Tibial nerve (tissue), 4 donors: Measurements from ENCODE around the gene HS3ST3B1. TPM values are rescaled to one million over a fixed set of nuclear protein-coding genes. Genes with fewer than 3 reads are reported as not detected.

Experiments
- DNase-seq, 2 donors: peaks; one replicate each; pipeline ENCODE4 v3.0.0-alpha.2; 2019; ENCODE audit warnings: low spot score in 2 of 2
- H3K27ac ChIP-seq, 4 donors: fragments of 200-600 bp; sonication (generic) in 3 of 4; one replicate each; pipeline ENCODE4 v1.5.1; 2017 to 2019; ENCODE audit warnings: mild to moderate bottlenecking in 1 of 4
- H3K27me3 ChIP-seq, 2 donors: fragments of 200-600 bp; sonication (generic) in 1 of 2; one replicate each; pipeline versions ENCODE4 v1.5.1 to v1.6.0; 2017 to 2019
- H3K36me3 ChIP-seq, 3 donors: fragments of 200-600 bp; sonication (generic); one replicate each; pipeline ENCODE4 v1.5.1; 2018 to 2019
- H3K4me1 ChIP-seq, 4 donors: fragments of 200-600 bp; sonication (generic) in 3 of 4; one replicate each; pipeline ENCODE4 v1.5.1; 2017 to 2019
- H3K4me3 ChIP-seq, 4 donors: fragments of 200-600 bp; sonication (generic) in 3 of 4; one replicate each; pipeline ENCODE4 v1.5.1; 2017 to 2019; ENCODE audit warnings: mild to moderate bottlenecking in 1 of 4, moderate library complexity in 1 of 4
- H3K9me3 ChIP-seq, 4 donors: fragments of 200-600 bp; sonication (generic) in 3 of 4; one replicate each; pipeline ENCODE4 v1.5.1; 2017 to 2019
- CTCF ChIP-seq, 5 experiments: fragments of 200-600 bp in 3 of 5; fragments of 450-650 bp in 2 of 5; sonication (generic) in 3 of 5; IDR thresholded peaks; one replicate each; pipeline ENCODE4 v1.5.1; 2016 to 2019; ENCODE audit warnings: antibody characterized with exemption in 5 of 5, mild to moderate bottlenecking in 3 of 5, moderate library complexity in 2 of 5
- EP300 ChIP-seq, 2 donors: sonication (generic); formaldehyde crosslinking; IDR thresholded peaks; one replicate each; pipeline ENCODE4 v1.6.1; 2017; ENCODE audit warnings: antibody characterized with exemption in 2 of 2, mild to moderate bottlenecking in 1 of 2
- POLR2A ChIP-seq, 2 donors: fragments of 450-650 bp; IDR thresholded peaks; one replicate each; pipeline ENCODE4 v1.6.1; 2017; ENCODE audit warnings: antibody characterized with exemption in 2 of 2, mild to moderate bottlenecking in 2 of 2, moderate library complexity in 2 of 2
- WGBS, 2 donors: methylation state at CpG; one replicate each; pipeline ENCODE4 v1.1.5; 2018; 5-methylcytosine and 5-hydroxymethylcytosine counted together
- total RNA-seq, 4 donors: library from RNA; depleted of rRNA; stranded (reverse); fragments of >200 nt; gene quantifications; one replicate each; pipeline ENCODE4 v1.1.0, GENCODE V29; 2016

Gene HS3ST3B1
- total RNA-seq, 4 donors from 2014 or later = 0.39 to 1.1 (median 0.97) TPM

DNA sequence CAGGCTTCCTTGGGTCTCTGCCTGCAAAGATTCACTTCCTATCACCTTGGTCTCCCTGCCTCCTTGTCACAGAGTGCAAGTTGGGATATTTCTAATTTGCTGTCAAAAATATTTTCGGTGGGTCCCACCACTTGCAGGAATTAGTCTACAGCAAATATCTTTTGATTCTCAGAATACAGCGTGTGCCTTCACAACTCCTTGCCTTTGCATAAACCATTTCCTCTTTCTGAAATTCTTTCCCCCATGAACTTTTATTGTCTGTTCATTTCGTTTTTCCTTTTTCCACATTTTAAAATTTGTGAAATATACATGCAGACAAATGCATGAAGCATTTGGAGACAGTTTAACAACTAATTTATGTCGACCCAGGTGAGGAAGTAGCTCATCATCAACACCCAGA, 60.0 kb downstream of the HS3ST3B1 start:
- H3K36me3 ChIP-seq = no peaks in the 10 kb centered on the region
- no peak for DNase-seq
- H3K27me3 ChIP-seq = no peaks in the 10 kb centered on the region
- H3K27ac ChIP-seq = no peak overlapping the region
- no peak overlapping the region for H3K4me3 ChIP-seq
- WGBS, 2 donors = 56 to 57% methylated on average over 4 of the region's 4 CpGs
- TF ChIP-seq EP300 (IDR thresholded peaks at IDR 0.05) (no peak), POLR2A (IDR thresholded peaks at IDR 0.05) (no peak), CTCF (IDR thresholded peaks at IDR 0.05) (no peak)
- no peaks in the 10 kb centered on the region for H3K9me3 ChIP-seq
- H3K4me1 ChIP-seq = no peaks in the 10 kb centered on the region

GRCh38 chr17:14361470-14361869, 60.6 kb downstream of the HS3ST3B1 start:
- no peak for TF ChIP-seq CTCF (IDR thresholded peaks at IDR 0.05)
- TF ChIP-seq EP300 (IDR thresholded peaks at IDR 0.05) = no peak
- TF ChIP-seq POLR2A (IDR thresholded peaks at IDR 0.05) = no peak
- no peaks in the 10 kb centered on the region for H3K9me3 ChIP-seq
- H3K4me3 ChIP-seq = no peak overlapping the region
- WGBS, 2 donors = 70 to 76% methylated on average over 2 of the region's 2 CpGs
- no peaks in the 10 kb centered on the region for H3K4me1 ChIP-seq
- H3K27me3 ChIP-seq = no peaks in the 10 kb centered on the region
- no peak for DNase-seq
- no peaks in the 10 kb centered on the region for H3K36me3 ChIP-seq
- no peak overlapping the region for H3K27ac ChIP-seq

DNA sequence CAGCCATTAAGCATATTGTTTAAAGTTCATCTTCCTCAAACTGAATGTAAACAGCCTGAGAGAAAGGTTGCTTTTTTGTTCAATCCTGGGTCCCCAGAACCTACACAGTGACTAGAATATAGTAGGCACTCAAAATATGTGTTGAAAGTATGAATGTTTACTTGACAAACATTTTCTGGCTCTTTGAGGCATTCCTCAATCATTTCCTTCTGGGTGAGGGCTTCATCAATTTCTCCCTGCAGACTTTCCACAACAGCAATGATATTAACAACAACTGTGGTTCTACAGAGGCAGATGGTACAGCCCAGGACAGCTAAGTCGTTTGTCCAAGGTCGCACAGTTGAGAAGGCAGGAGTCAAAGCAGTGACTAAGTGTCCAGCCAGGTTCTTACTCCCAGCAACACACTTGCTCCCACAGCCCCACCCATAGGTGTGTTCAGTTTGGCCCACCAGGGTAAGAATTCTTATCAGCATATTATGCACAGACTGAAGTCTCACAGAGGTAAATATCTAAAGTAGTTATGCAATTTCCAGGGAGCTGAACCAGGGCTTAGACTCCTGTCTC, 61.1 kb downstream of the HS3ST3B1 start:
- no peaks in the 10 kb centered on the region for H3K4me1 ChIP-seq
- no peak for DNase-seq
- no peaks in the 10 kb centered on the region for H3K36me3 ChIP-seq
- H3K27ac ChIP-seq = no peak overlapping the region
- H3K4me3 ChIP-seq = no peak overlapping the region
- no peaks in the 10 kb centered on the region for H3K9me3 ChIP-seq
- no peaks in the 10 kb centered on the region for H3K27me3 ChIP-seq
- 72 to 82% methylated on average over 2 of the region's 2 CpGs for WGBS, 2 donors
- TF ChIP-seq CTCF (IDR thresholded peaks at IDR 0.05) (no peak), POLR2A (IDR thresholded peaks at IDR 0.05) (no peak), EP300 (IDR thresholded peaks at IDR 0.05) (no peak)

GRCh38 chr17:14366199-14366598, 65.3 kb downstream of the HS3ST3B1 start:
- Histone ChIP-seq H3K27me3 (no peaks in the 10 kb centered on the region), H3K4me3 (no peak overlapping the region), H3K4me1 (no peaks in the 10 kb centered on the region), H3K36me3 (no peaks in the 10 kb centered on the region), H3K9me3 (no peaks in the 10 kb centered on the region), H3K27ac (no peak overlapping the region)
- TF ChIP-seq CTCF (IDR thresholded peaks at IDR 0.05) (no peak), POLR2A (IDR thresholded peaks at IDR 0.05) (no peak), EP300 (IDR thresholded peaks at IDR 0.05) (no peak)
- WGBS, 2 donors = 52 to 63% methylated on average over 3 of the region's 3 CpGs
- DNase-seq = no peak

DNA sequence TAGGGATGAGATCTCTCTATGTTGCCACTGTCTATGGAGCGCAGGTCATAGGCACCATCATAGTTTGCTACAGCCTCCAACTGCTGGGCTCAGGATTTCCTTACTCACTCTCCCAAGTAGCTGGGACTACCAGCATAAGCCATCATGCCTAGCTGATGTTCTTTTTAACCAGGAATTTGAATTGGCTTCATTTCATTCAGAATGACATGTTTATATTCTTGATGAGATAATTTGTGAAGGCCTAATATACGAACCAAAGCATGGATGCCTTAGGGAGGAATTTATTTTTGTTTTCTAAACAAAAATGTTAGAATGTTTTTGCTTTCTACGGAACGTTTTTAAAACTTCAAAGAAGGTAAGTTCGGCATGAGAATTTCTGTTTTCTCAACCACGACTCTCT, 71.6 kb downstream of the HS3ST3B1 start:
- no peak for DNase-seq
- no peak overlapping the region for H3K4me3 ChIP-seq
- WGBS, 2 donors = 75 to 76% methylated on average over 6 of the region's 6 CpGs

More for the DNA sequence above, 71.6 kb downstream of the HS3ST3B1 start:
- Histone ChIP-seq H3K9me3 (no peaks in the 10 kb centered on the region), H3K36me3 (no peaks in the 10 kb centered on the region), H3K4me1 (no peaks in the 10 kb centered on the region), H3K27ac (no peak overlapping the region), H3K27me3 (no peaks in the 10 kb centered on the region)
- TF ChIP-seq POLR2A (IDR thresholded peaks at IDR 0.05) (no peak), CTCF (IDR thresholded peaks at IDR 0.05) (no peak), EP300 (IDR thresholded peaks at IDR 0.05) (no peak)
